Astrocyte (in vitro differentiated cells and primary cell): Measurements from ENCODE around the gene SNRPA.

ENCODE experiments used
- EZH2 ChIP-seq: IDR thresholded peaks from 2 replicates; pipeline ENCODE4 v1.6.1; 2012; ENCODE audit warnings: mild to moderate bottlenecking, low read length, inconsistent platforms; ENCODE audit not compliant: insufficient read depth
- TF ChIP-seq, protein P1 (sequence below): IDR thresholded peaks from 2 replicates; pipeline ENCODE4 v1.5.1; 2011; ENCODE audit warnings: low read depth, mild to moderate bottlenecking, inconsistent platforms, low read length, moderate library complexity; ENCODE audit not compliant: insufficient read depth

- TF ChIP-seq, protein P1, sequence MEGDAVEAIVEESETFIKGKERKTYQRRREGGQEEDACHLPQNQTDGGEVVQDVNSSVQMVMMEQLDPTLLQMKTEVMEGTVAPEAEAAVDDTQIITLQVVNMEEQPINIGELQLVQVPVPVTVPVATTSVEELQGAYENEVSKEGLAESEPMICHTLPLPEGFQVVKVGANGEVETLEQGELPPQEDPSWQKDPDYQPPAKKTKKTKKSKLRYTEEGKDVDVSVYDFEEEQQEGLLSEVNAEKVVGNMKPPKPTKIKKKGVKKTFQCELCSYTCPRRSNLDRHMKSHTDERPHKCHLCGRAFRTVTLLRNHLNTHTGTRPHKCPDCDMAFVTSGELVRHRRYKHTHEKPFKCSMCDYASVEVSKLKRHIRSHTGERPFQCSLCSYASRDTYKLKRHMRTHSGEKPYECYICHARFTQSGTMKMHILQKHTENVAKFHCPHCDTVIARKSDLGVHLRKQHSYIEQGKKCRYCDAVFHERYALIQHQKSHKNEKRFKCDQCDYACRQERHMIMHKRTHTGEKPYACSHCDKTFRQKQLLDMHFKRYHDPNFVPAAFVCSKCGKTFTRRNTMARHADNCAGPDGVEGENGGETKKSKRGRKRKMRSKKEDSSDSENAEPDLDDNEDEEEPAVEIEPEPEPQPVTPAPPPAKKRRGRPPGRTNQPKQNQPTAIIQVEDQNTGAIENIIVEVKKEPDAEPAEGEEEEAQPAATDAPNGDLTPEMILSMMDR: no peak
- TF ChIP-seq EZH2: no peak
Observed at GRCh38 chr19:40776932-40777644, 26.1 kb downstream of the SNRPA start.
